Measurements from ENCODE around the gene ASB1. TPM values are rescaled to one million over a fixed set of nuclear protein-coding genes. Genes with fewer than 3 reads are reported as not detected.

Gene ASB1
- total and polyA plus RNA-seq, 2 of the 13 experiments (the other 11 are each of a cell fraction or from before 2014, with no cell fraction given): 48.6 to 49.2 TPM

GRCh38 chr2:238449909-238450417 lies 23.2 kb downstream of the ASB1 start (continued):
- TF ChIP-seq SNAPC5 (CRISPR knock-in tag; IDR thresholded peaks at IDR 0.05; ENCODE audit: borderline replicate concordance): peak; percentile 27; the same call in 1 of the 2 replicates
- no peak for TF ChIP-seq EED (CRISPR knock-in tag; IDR thresholded peaks at IDR 0.05)
- peak; percentile 66; the same call in 1 of the 2 replicates for TF ChIP-seq REL (CRISPR knock-in tag; conservative IDR thresholded peaks at IDR 0.05)
- TF ChIP-seq TSC22D2 (CRISPR knock-in tag; IDR thresholded peaks at IDR 0.05; ENCODE audit: borderline replicate concordance): peak; percentile 72; the same call in 1 of the 2 replicates
- peak; percentile 100 for TF ChIP-seq TFE3 (CRISPR knock-in tag; IDR thresholded peaks at IDR 0.05)
- peak; percentile 82 for TF ChIP-seq ZNF761 (CRISPR knock-in tag; conservative IDR thresholded peaks at IDR 0.05)
- peak; percentile 59 for TF ChIP-seq ATF7 (IDR thresholded peaks at IDR 0.05)
- TF ChIP-seq ATF7 (CRISPR knock-in tag; IDR thresholded peaks at IDR 0.05): peak; percentile 59; the same call in 1 of the 2 replicates
- peak; percentile 100 for TF ChIP-seq RXRB (CRISPR knock-in tag; IDR thresholded peaks at IDR 0.05; ENCODE audit: borderline replicate concordance)
- 0 out of 2 replicates have a peak, but pooled peaks have one; percentile 62 for TF ChIP-seq NR0B2 (CRISPR knock-in tag; IDR thresholded peaks at IDR 0.05)
- TF ChIP-seq PHF5A (CRISPR knock-in tag; IDR thresholded peaks at IDR 0.05; ENCODE audit: low read depth, unreplicated experiment): peak; percentile 84
- TF ChIP-seq ARNTL (CRISPR knock-in tag; IDR thresholded peaks at IDR 0.05): peak; percentile 100
- no peak for TF ChIP-seq ZSCAN20 (CRISPR knock-in tag; IDR thresholded peaks at IDR 0.05; ENCODE audit: borderline replicate concordance)
- no peak for TF ChIP-seq ZNF3 (CRISPR knock-in tag; IDR thresholded peaks at IDR 0.05)
- TF ChIP-seq ZNF275 (CRISPR knock-in tag; IDR thresholded peaks at IDR 0.05; ENCODE audit: borderline replicate concordance): no peak
- peak; percentile 82; the same call in 1 of the 2 replicates for TF ChIP-seq ZNF691 (CRISPR knock-in tag; IDR thresholded peaks at IDR 0.05; ENCODE audit: borderline replicate concordance, low read depth)
- TF ChIP-seq HMGXB3 (CRISPR knock-in tag; IDR thresholded peaks at IDR 0.05; ENCODE audit: borderline replicate concordance): peak; percentile 91
- no peak for TF ChIP-seq MBNL3 (CRISPR knock-in tag; conservative IDR thresholded peaks at IDR 0.05)
- TF ChIP-seq FOXO4 (CRISPR knock-in tag; conservative IDR thresholded peaks at IDR 0.05): no peak

All from HepG2 (cell line).